HG03175 (cell line): ENCODE data around the gene LRCH3.
A peak's percentile ranks its signal among the peaks of the same experiment; 100 is the strongest.
"Not testable (repeated sequence)": the region's sequence is repeated elsewhere in the genome, so short reads cannot be mapped to it uniquely, and the experiment has no call there.

ENCODE experiments used
- ATAC-seq: cut with Tn5 transposase; IDR thresholded peaks from one replicate; pipeline ENCODE4 v1.9.1; 2021; ENCODE audit warnings: mild to moderate bottlenecking, moderate library complexity; ENCODE audit not compliant: unreplicated experiment

Gene LRCH3

DNA sequence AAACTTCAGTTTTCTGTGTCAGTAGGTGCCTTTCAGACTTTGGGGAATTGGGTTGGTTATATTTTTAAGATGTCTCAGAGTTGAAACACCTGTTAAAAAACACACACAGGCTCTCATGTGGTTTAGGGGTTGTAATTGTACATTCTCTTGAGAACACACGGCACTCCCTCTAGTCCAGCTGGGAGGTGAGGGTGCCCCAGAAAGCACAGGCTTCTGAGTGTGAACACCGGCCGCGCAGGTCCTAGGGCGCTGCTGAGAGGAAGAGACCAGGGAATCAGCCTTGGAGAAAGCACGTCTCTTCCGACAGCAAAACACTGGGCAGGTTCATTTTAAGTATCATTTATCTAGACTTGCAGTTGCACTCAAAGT, 90.9 kb downstream of the LRCH3 start:
- ATAC-seq = no peak

- ATAC-seq = no peak
These were observed 91.5 kb downstream of the LRCH3 start for GRCh38 chr3:197882586-197882985.

GRCh38 chr3:197883541-197883940, 92.5 kb downstream of the LRCH3 start:
- no peak for ATAC-seq

GRCh38 chr3:197884330-197884729, 93.3 kb downstream of the LRCH3 start:
- ATAC-seq = not testable (repeated sequence)

DNA sequence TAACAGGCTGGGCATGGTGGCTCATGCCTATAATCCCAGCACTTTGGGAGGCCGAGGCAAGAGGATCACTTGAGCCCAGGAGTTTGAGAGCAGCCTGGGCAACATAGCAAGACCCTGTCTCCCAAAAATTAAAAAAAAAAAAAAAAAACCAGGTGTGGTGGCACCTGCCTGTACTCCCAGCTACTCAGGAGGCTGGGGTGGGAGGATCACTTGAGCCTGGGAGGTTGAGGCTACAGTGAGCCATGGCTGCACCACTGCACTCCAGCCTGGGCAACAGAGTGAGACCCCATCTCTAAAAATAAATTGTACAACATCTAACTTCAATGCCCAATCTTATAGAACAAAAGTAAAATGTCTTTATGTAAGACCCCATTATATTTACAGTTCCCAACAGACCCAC, 95.0 kb downstream of the LRCH3 start:
- ATAC-seq = not testable (repeated sequence)

GRCh38 chr3:197887430-197888053, 96.5 kb downstream of the LRCH3 start:
- ATAC-seq = not testable (repeated sequence)

GRCh38 chr3:197888511-197888910, 97.5 kb downstream of the LRCH3 start:
- no peak for ATAC-seq

DNA sequence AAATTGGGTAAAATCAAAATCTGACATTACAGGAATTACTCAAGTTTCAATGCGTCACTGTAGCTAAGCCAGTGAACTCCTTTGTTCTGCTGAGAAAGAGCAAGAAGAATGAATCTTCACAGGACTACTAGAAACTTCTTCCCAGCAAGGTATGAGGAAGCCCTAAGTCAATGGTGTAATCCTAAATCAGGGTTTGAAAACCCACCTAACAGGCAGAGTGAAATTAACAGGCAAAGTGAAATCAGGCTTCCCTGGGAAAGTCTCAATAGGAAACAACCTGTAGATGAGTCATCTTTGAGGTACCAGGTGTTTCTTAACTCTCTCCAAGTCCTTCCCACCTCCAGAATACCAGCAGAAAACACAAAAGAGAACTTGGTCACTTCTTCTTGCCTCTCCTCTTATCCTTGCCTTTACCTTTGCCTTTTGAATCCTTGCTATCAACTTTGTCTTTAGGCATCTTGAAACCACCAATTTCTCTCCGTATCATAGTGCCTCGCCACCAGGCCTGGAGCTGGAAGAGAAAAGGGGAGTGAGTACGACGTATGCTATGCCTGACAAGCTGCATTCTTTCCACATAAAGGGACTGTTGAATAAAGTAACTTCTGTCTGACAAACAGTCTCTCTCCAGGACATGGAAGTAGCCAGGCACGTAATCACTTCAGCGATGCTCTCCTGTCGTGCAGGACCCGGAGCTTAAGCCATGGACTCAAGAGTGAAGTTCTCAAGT, 98.3 kb downstream of the LRCH3 start:
- ATAC-seq = no peak

DNA sequence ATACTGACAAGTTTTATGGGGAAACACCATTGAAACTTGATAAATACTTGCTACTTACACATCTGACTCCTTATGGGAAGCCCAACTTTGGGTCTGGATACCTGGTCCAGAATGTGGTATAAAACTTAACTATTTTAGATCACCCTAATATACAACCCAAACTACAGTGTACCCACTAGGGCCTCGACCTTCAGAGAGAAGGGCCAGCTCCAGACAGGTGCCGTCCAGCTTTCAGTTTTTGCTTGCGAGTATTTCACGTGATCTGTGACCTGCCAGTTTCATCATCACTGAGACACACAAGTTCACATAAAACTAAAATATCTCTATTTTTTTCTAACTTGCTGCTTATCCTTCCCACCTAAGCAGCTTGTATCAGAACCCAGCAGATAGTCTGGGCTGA, 99.6 kb downstream of the LRCH3 start:
- ATAC-seq = no peak

GRCh38 chr3:197892162-197892561, 101.1 kb downstream of the LRCH3 start:
- ATAC-seq = no peak

DNA sequence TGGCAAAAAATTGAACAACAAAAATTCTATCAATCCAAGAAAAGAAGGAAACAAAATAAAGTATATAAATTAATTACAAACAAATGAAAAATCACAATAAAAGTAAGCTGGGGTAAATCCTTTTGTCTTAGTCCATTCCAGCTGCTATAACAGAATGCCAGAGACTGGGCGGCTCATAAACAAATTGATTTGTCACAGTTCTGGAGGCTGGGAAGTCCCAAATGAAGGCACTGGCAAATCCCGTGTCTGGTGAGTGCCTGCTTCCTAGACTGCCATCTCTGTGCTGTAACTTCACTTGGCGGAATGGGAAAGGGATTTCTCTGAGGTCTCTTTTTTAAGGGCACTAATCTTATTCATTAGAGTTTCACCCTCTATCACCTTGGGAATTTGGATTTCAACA, 105.4 kb downstream of the LRCH3 start:
- no peak for ATAC-seq

- no peak for ATAC-seq
These were observed 108.9 kb downstream of the LRCH3 start for GRCh38 chr3:197899833-197900478.

- ATAC-seq = no peak
These were observed 110.6 kb downstream of the LRCH3 start for GRCh38 chr3:197901626-197902025.

GRCh38 chr3:197906023-197906849, 115.2 kb downstream of the LRCH3 start:
- ATAC-seq = peak; percentile 78

DNA sequence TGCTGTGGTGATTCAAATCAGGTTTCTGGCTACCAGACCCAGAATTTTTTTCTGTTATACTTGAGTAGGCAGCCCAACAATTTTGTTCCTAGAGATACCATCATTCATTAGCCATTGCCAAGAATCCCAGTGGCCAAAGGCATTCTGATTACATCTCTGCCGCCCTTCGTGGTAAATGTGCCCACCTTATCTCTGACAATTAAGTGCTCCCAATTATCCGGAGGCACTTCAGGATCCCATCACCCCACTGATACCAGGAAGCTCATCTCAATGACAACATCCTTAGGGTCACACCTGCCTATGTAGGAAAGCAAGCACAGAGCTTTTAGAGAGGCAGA, 115.8 kb downstream of the LRCH3 start:
- no peak for ATAC-seq

- ATAC-seq = no peak
These were observed 116.1 kb downstream of the LRCH3 start for GRCh38 chr3:197907196-197907595.

GRCh38 chr3:197908550-197908949, 117.5 kb downstream of the LRCH3 start:
- not testable (repeated sequence) for ATAC-seq

DNA sequence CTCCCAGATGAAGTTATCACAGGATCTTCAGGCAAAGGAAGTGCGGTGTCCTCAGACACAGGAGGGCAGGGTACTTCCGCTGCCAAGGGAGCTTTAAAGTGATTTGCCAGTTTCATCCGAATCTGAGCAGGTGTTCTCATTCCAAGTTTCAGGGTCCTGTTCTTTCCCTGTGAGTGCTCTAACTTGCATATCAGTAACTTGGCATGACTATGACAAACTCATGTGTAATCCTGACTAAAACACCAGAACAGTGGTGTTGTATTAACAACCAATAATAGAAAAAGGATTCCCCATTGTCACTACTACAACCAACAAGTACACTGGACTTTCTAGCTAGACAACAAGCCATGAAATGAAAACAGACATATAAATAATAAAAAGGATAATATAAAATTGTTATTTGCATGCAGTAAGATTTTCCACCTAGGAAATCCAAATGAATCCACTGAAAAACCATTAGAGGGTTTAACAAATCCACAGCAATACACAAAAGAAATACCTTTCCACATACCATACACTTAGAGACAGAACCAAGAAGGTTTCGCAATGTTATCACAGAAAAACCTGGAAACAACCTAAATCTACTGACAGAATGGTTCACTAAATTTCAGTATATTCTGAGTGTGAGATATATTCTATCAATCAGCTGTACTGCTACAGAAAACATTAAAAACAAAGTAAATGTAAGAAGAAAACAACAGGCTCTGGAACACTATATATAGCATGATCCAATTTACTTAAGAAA, 118.1 kb downstream of the LRCH3 start:
- ATAC-seq = no peak

GRCh38 chr3:197912741-197913476, 121.9 kb downstream of the LRCH3 start:
- no peak for ATAC-seq
